Activated B cell treated with CpG ODN at 0.5 μM for 24 hours (primary cell): Measurements from ENCODE around the gene ROR2. TPM values are rescaled to one million over a fixed set of nuclear protein-coding genes. Genes with fewer than 3 reads are reported as not detected.

ENCODE experiments used
- ATAC-seq: fragments of 200-7000 bp; cut with Tn5 transposase; one replicate; pipeline ENCODE4 v1.10.0; 2021; ENCODE audit warnings: low read depth, mild to moderate bottlenecking, moderate library complexity
- CTCF ChIA-PET: fragments of 350-600 bp; sonication (Branson Sonifier 250); formaldehyde crosslinking; loops from one replicate; lab custom pipeline; 2021; ENCODE audit warnings: antibody characterized with exemption; lab: Charles Lee
- POLR2A ChIA-PET: fragments of 350-600 bp; sonication (Branson Sonifier 250); formaldehyde crosslinking; loops from one replicate; lab custom pipeline; 2021; ENCODE audit warnings: antibody characterized with exemption; lab: Charles Lee
- DNase-seq: peaks from one replicate; pipeline ENCODE4 v3.0.0; 2022
- H3K27ac Mint-ChIP-seq: one replicate; pipeline ENCODE4 v1.8.0; 2020; ENCODE audit warnings: mixed read lengths
- H3K27me3 Mint-ChIP-seq: one replicate; pipeline ENCODE4 v1.8.0; 2021; ENCODE audit warnings: mixed read lengths
- H3K36me3 Mint-ChIP-seq: one replicate; pipeline ENCODE4 v1.8.0; 2021; ENCODE audit warnings: low read depth, mixed read lengths
- H3K4me1 Mint-ChIP-seq: one replicate; pipeline ENCODE4 v1.8.0; 2021; ENCODE audit warnings: mixed read lengths
- H3K4me3 Mint-ChIP-seq: one replicate; pipeline ENCODE4 v1.8.0; 2020; ENCODE audit warnings: mild to moderate bottlenecking, mixed read lengths
- H3K9me3 Mint-ChIP-seq: one replicate; pipeline ENCODE4 v1.8.0; 2020; ENCODE audit warnings: mixed read lengths
- CTCF ChIP-seq: fragments of 200-600 bp; IDR thresholded peaks from one replicate; pipeline ENCODE4 v1.8.0; 2022; ENCODE audit warnings: antibody characterized with exemption, mild to moderate bottlenecking
- intact Hi-C: fragments of 100-400 bp; cut with micrococcal nuclease; formaldehyde crosslinking; loops from one replicate; pipeline ENCODE4 v1.15.1; 2024
- total RNA-seq: library from RNA; stranded (reverse); gene quantifications from 2 replicates; pipeline ENCODE4 v1.2.3, GENCODE V29; 2022

The ROR2 gene
- total RNA-seq, 1 donor from 2014 or later: not detected

GRCh38 chr9:91905991-91906469, 44.0 kb downstream of the ROR2 start:
- DNase-seq: no peak
- POLR2A ChIA-PET: no interaction called here
- no peak for TF ChIP-seq CTCF
- H3K9me3 Mint-ChIP-seq: no peaks in the 10 kb centered on the region
- ATAC-seq: no peak
- CTCF ChIA-PET: no interaction called here
- H3K36me3 Mint-ChIP-seq: no peaks in the 10 kb centered on the region
- no peak overlapping the region for H3K4me3 Mint-ChIP-seq
- intact Hi-C loops: no loop called here
- H3K27me3 Mint-ChIP-seq: peaks cover 11% of the 10 kb centered on the region
- H3K4me1 Mint-ChIP-seq: peaks cover 1% of the 10 kb centered on the region
- H3K27ac Mint-ChIP-seq: no peak overlapping the region

- Mint-ChIP-seq H3K4me3 (no peak overlapping the region), H3K9me3 (no peaks in the 10 kb centered on the region), H3K4me1 (peaks cover 1% of the 10 kb centered on the region), H3K27ac (no peak overlapping the region), H3K27me3 (peaks cover 8% of the 10 kb centered on the region), H3K36me3 (no peaks in the 10 kb centered on the region)
- DNase-seq (no peak), ATAC-seq (no peak)
- intact Hi-C loops: no loop called here
- ChIA-PET POLR2A (no interaction called here), CTCF (no interaction called here)
- no peak for TF ChIP-seq CTCF
Observed at GRCh38 chr9:91905237-91905650, 44.8 kb downstream of the ROR2 start.

- intact Hi-C loops: no loop called here
Observed at GRCh38 chr9:91904588-91905236, 45.3 kb downstream of the ROR2 start.

GRCh38 chr9:91903126-91903911, 46.7 kb downstream of the ROR2 start:
- intact Hi-C loops: no loop called here
- Mint-ChIP-seq H3K36me3 (no peaks in the 10 kb centered on the region), H3K4me1 (peaks cover 1% of the 10 kb centered on the region), H3K9me3 (no peaks in the 10 kb centered on the region), H3K4me3 (no peak overlapping the region), H3K27me3 (peaks cover 6% of the 10 kb centered on the region), H3K27ac (no peak overlapping the region)
- TF ChIP-seq CTCF: no peak
- CTCF ChIA-PET: no interaction called here
- DNase-seq: no peak
- POLR2A ChIA-PET: no interaction called here
- no peak for ATAC-seq

More at GRCh38 chr9:91904588-91905236, 45.3 kb downstream of the ROR2 start:
- TF ChIP-seq CTCF: no peak
- Mint-ChIP-seq H3K4me1 (peaks cover 1% of the 10 kb centered on the region), H3K4me3 (no peak overlapping the region), H3K27me3 (peaks cover 6% of the 10 kb centered on the region), H3K36me3 (no peaks in the 10 kb centered on the region), H3K27ac (no peak overlapping the region), H3K9me3 (no peaks in the 10 kb centered on the region)
- no peak for ATAC-seq
- CTCF ChIA-PET: no interaction called here
- DNase-seq: no peak
- POLR2A ChIA-PET: no interaction called here

- CTCF ChIA-PET: no interaction called here
- H3K4me1 Mint-ChIP-seq: peaks cover 1% of the 10 kb centered on the region
- H3K27ac Mint-ChIP-seq: no peak overlapping the region
- H3K27me3 Mint-ChIP-seq: peaks cover 3% of the 10 kb centered on the region
- DNase-seq: no peak
- POLR2A ChIA-PET: no interaction called here
- no peaks in the 10 kb centered on the region for H3K9me3 Mint-ChIP-seq
- intact Hi-C loops: no loop called here
- no peaks in the 10 kb centered on the region for H3K36me3 Mint-ChIP-seq
- H3K4me3 Mint-ChIP-seq: no peak overlapping the region
- no peak for TF ChIP-seq CTCF
- no peak for ATAC-seq
Observed at GRCh38 chr9:91902475-91903125, 47.4 kb downstream of the ROR2 start.
